Chondrocyte (in vitro differentiated cells): Measurements from ENCODE around the gene GPBAR1. TPM values are rescaled to one million over a fixed set of nuclear protein-coding genes. Genes with fewer than 3 reads are reported as not detected.

Experiments used
- DNase-seq: peaks from one replicate; pipeline ENCODE4 v3.0.0; 2021; ENCODE audit warnings: mixed read lengths, low spot score
- H3K27ac Mint-ChIP-seq: one replicate; pipeline ENCODE4 v1.8.0; 2021; ENCODE audit warnings: mild to moderate bottlenecking, moderate library complexity, mixed read lengths; ENCODE audit not compliant: unreplicated experiment
- H3K27me3 Mint-ChIP-seq: 2 replicates; pipeline ENCODE4 v1.8.0; 2021; ENCODE audit warnings: low read depth, mixed read lengths
- H3K36me3 Mint-ChIP-seq: 2 replicates; pipeline ENCODE4 v1.8.0; 2021; ENCODE audit warnings: low read depth, mixed read lengths
- H3K4me1 Mint-ChIP-seq: 2 replicates; pipeline ENCODE4 v1.8.0; 2021; ENCODE audit warnings: low read depth, mild to moderate bottlenecking, mixed read lengths
- H3K4me3 Mint-ChIP-seq: one replicate; pipeline ENCODE4 v1.8.0; 2021; ENCODE audit warnings: mild to moderate bottlenecking, moderate library complexity, mixed read lengths; ENCODE audit not compliant: unreplicated experiment
- H3K9me3 Mint-ChIP-seq: 2 replicates; pipeline ENCODE4 v1.8.0; 2021; ENCODE audit warnings: low read depth, mixed read lengths
- CTCF ChIP-seq: fragments of 200-600 bp; sonication (generic); IDR thresholded peaks from 2 replicates; pipeline ENCODE4 v1.5.0; 2021; ENCODE audit warnings: antibody characterized with exemption, mild to moderate bottlenecking, moderate library complexity
- total RNA-seq: library from RNA; stranded (reverse); gene quantifications from 3 replicates; pipeline ENCODE4 v1.2.1, GENCODE V29; 2021

The GPBAR1 gene
- total RNA-seq, 1 donor from 2014 or later, result 0.10 TPM

- Mint-ChIP-seq H3K4me1 (peaks cover 65% of the 10 kb centered on the region), H3K36me3 (no peaks in the 10 kb centered on the region), H3K9me3 (no peaks in the 10 kb centered on the region), H3K4me3 (peak overlapping the region; percentile 87), H3K27ac (peak overlapping the region; percentile 90), H3K27me3 (no peaks in the 10 kb centered on the region)
- TF ChIP-seq CTCF, result no peak
- DNase-seq, result no peak
These were observed 30.7 kb downstream of the GPBAR1 start for GRCh38 chr2:218291318-218292047.

GRCh38 chr2:218292048-218293014 lies 31.5 kb downstream of the GPBAR1 start, which contains the start of gene TMBIM1:
Gene TMBIM1, minus strand, starts transcription at chr2:218292503. Its CDS starts 10,362 bp downstream, at chr2:218282141.
- Mint-ChIP-seq H3K27ac (peak within 1 kb of the TSS; percentile 90), H3K36me3 (no peaks in the 10 kb centered on the region)
- DNase-seq, result no peak

GRCh38 chr2:218293715-218294429 lies 33.1 kb downstream of the GPBAR1 start:
- H3K4me3 Mint-ChIP-seq, result no peak overlapping the region
- H3K9me3 Mint-ChIP-seq, result no peaks in the 10 kb centered on the region
- H3K4me1 Mint-ChIP-seq, result peaks cover 46% of the 10 kb centered on the region
- H3K36me3 Mint-ChIP-seq, result no peaks in the 10 kb centered on the region
- H3K27me3 Mint-ChIP-seq, result no peaks in the 10 kb centered on the region
- no peak for DNase-seq
- no peak for TF ChIP-seq CTCF
- H3K27ac Mint-ChIP-seq, result no peak overlapping the region

More at GRCh38 chr2:218292048-218293014, 31.5 kb downstream of the GPBAR1 start, which contains the start of gene TMBIM1:
- H3K9me3 Mint-ChIP-seq, result no peaks in the 10 kb centered on the region
- H3K4me3 Mint-ChIP-seq, result peak within 1 kb of the TSS; percentile 87
- peak; percentile 96 for TF ChIP-seq CTCF
- H3K27me3 Mint-ChIP-seq, result no peaks in the 10 kb centered on the region
- peaks cover 57% of the 10 kb centered on the region for H3K4me1 Mint-ChIP-seq

GRCh38 chr2:218294430-218295022 lies 33.7 kb downstream of the GPBAR1 start:
- H3K4me1 Mint-ChIP-seq, result peaks cover 41% of the 10 kb centered on the region
- no peak for DNase-seq
- TF ChIP-seq CTCF, result no peak
- H3K27ac Mint-ChIP-seq, result no peak overlapping the region
- no peak overlapping the region for H3K4me3 Mint-ChIP-seq
- H3K27me3 Mint-ChIP-seq, result no peaks in the 10 kb centered on the region
- H3K36me3 Mint-ChIP-seq, result no peaks in the 10 kb centered on the region
- H3K9me3 Mint-ChIP-seq, result no peaks in the 10 kb centered on the region
